Keratinocyte (primary cell): ENCODE data around the gene HARBI1. TPM values are rescaled to one million over a fixed set of nuclear protein-coding genes. Genes with fewer than 3 reads are reported as not detected.
A peak's percentile ranks its signal among the peaks of the same experiment; 100 is the strongest.

ENCODE experiments used
- DNase-seq: peaks from one replicate; pipeline ENCODE4 v3.0.0-alpha.2; 2011; ENCODE audit warnings: low read depth, missing footprints, low spot score
- FAIRE-seq: peaks from 2 replicates; lab custom pipeline; 2011; peaks lifted over from hg19 to GRCh38; lab: Jason Lieb, UNC
- H2AFZ ChIP-seq: 2 replicates; pipeline ENCODE4 v1.6.0; 2012; ENCODE audit warnings: low read length, control low read depth, inconsistent platforms; ENCODE audit not compliant: control insufficient read depth
- H3K27ac ChIP-seq: 2 replicates; pipeline ENCODE4 v1.5.1; 2011; ENCODE audit warnings: low read length; ENCODE audit not compliant: control insufficient read depth, insufficient read depth
- H3K27me3 ChIP-seq: 3 replicates; pipeline ENCODE4 v1.6.0; 2011; ENCODE audit warnings: low read length; ENCODE audit not compliant: control insufficient read depth, insufficient read depth; ENCODE audit errors: extremely low read depth
- H3K36me3 ChIP-seq, 2 experiments: 2 replicates in 1 of 2; 3 replicates in 1 of 2; pipeline ENCODE4 v1.5.1; 2011; ENCODE audit warnings: low read length in 2 of 2, mild to moderate bottlenecking in 1 of 2; ENCODE audit not compliant: control insufficient read depth in 2 of 2, insufficient read depth in 2 of 2; ENCODE audit errors: extremely low read depth in 1 of 2
- H3K4me1 ChIP-seq: 3 replicates; pipeline ENCODE4 v1.5.1; 2011; ENCODE audit warnings: low read length; ENCODE audit not compliant: control insufficient read depth, insufficient read depth; ENCODE audit errors: extremely low read depth
- H3K4me2 ChIP-seq: 3 replicates; pipeline ENCODE4 v1.6.0; 2011; ENCODE audit warnings: low read depth, low read length; ENCODE audit not compliant: control insufficient read depth, insufficient read depth; ENCODE audit errors: extremely low read depth
- H3K4me3 ChIP-seq, 3 experiments: fragments of 200-600 bp in 1 of 3; sonication (generic) in 1 of 3; 2 replicates in 2 of 3; 3 replicates in 1 of 3; pipeline ENCODE4 v1.5.1; 2011 to 2016; ENCODE audit warnings: low read length in 3 of 3, mild to moderate bottlenecking in 3 of 3, control low read depth in 2 of 3, inconsistent platforms in 1 of 3, low read depth in 1 of 3, mixed read lengths in 1 of 3, mixed run types in 1 of 3, moderate library complexity in 1 of 3; ENCODE audit not compliant: control insufficient read depth in 2 of 3, insufficient read depth in 2 of 3; ENCODE audit errors: extremely low read depth in 1 of 3
- H3K79me2 ChIP-seq: 2 replicates; pipeline ENCODE4 v1.6.0; 2012; ENCODE audit warnings: low read length; ENCODE audit not compliant: control insufficient read depth, insufficient read depth
- H3K9ac ChIP-seq: 3 replicates; pipeline ENCODE4 v1.6.0; 2011; ENCODE audit warnings: low read length; ENCODE audit not compliant: control insufficient read depth, insufficient read depth; ENCODE audit errors: extremely low read depth
- H3K9me1 ChIP-seq: 3 replicates; pipeline ENCODE4 v1.6.0; 2011; ENCODE audit warnings: low read length; ENCODE audit not compliant: control insufficient read depth, insufficient read depth; ENCODE audit errors: extremely low read depth
- H3K9me3 ChIP-seq: 2 replicates; pipeline ENCODE4 v1.5.1; 2012; ENCODE audit warnings: low read depth, low read length; ENCODE audit not compliant: control insufficient read depth
- H4K20me1 ChIP-seq: 3 replicates; pipeline ENCODE4 v1.6.0; 2011; ENCODE audit warnings: low read length; ENCODE audit not compliant: control insufficient read depth, insufficient read depth; ENCODE audit errors: extremely low read depth
- EZH2 ChIP-seq: IDR thresholded peaks from one replicate; pipeline ENCODE4 v1.6.1; 2012; ENCODE audit warnings: inconsistent platforms, mild to moderate bottlenecking, low read length, moderate library complexity
- dilution Hi-C: fragments of 300-500 bp; cut with MboI; formaldehyde crosslinking; loops from one replicate; pipeline ENCODE4 v1.7.0; 2020; ENCODE audit warnings: low sequenced_read_pairs; ENCODE audit not compliant: extremely low pct_ligation_motif_present
- polyA plus RNA-seq, 5 experiments: library from polyadenylated mRNA; depleted of rRNA in 3 of 5; stranded (reverse) in 3 of 5; stranded (forward) in 1 of 5; unstranded in 1 of 5; fragments of >200 nt; gene quantifications; 1 replicate in 1 of 5; 2 replicates in 3 of 5; 3 replicates in 1 of 5; pipeline versions ENCODE4 v1.2.1 to v1.2.3, GENCODE V29; 2011 to 2012; ENCODE audit warnings: missing spikeins in 2 of 5, low read depth in 1 of 5, low replicate concordance in 1 of 5
- TF ChIP-seq, protein P1 (sequence below), 3 experiments: IDR thresholded peaks in 1 of 3; conservative IDR thresholded peaks in 1 of 3; optimal IDR thresholded peaks in 1 of 3; 2 replicates in 2 of 3; 3 replicates in 1 of 3; pipeline versions ENCODE3 to v1.5.1; 2011; ENCODE audit warnings: low read length in 3 of 3, mild to moderate bottlenecking in 3 of 3, moderate library complexity in 2 of 3, control low read depth in 1 of 3, inconsistent platforms in 1 of 3; ENCODE audit not compliant: insufficient read depth in 2 of 3; ENCODE audit errors: extremely low read depth in 1 of 3

Gene HARBI1
- polyA plus RNA-seq, 1 donor (not counting 4 experiments of a cell fraction or from before 2014, with no cell fraction given) = 5.5 TPM

DNA sequence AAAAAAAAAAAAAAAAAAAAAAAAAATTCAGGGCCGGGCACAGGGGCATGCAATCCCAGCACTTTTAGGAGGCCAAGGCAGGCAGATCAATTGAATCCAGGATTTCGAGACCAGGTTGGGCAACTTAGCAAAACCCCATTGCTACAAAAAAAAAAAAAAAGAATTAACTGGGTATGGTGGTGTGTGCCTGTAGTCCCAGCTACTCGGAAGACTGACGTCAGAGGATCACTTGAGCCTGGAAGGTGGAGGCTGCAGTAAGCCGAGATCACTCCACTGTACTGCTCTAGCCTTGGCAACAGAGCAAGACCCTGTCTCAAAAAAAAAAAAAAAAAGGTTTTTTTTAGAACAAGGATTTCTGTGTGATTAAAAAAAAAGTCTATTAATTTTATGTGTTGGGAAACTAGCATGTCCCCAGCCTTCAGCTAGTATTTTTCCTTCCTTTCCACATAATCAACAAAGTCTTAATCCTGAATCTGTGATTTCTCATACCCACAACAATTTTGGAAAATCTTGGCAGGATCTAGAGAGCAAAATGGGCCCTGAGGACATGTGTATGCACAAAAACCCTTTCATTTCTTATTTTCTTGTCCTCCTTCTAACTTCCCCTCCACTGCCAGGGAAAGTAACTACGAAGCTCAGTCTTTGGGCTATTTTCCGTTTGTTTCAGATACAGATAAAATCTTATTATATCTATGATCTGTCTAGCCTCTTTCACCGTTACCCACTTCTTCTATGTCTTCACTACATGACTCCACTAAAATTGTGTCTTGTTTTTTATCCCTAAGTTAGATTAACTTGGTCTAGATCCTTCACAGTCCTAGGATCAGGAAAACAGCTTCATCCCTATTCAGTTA lies 17.5 kb downstream of the HARBI1 start:
- peaks cover 4% of the 10 kb centered on the region for H3K4me1 ChIP-seq
- H3K79me2 ChIP-seq = no peaks in the 10 kb centered on the region
- no peaks in the 10 kb centered on the region for H3K9me3 ChIP-seq
- no peaks in the 10 kb centered on the region for H3K27me3 ChIP-seq
- no peaks in the 10 kb centered on the region for H4K20me1 ChIP-seq
- H3K36me3 ChIP-seq = peaks cover 0 to 3% of the 10 kb centered on the region in 2 experiments
- no peak overlapping the region for H3K9ac ChIP-seq
- H3K9me1 ChIP-seq = no peaks in the 10 kb centered on the region
- no peak for FAIRE-seq
- dilution Hi-C loops = no loop called here
- H3K4me2 ChIP-seq = no peak overlapping the region
- H3K27ac ChIP-seq = no peak overlapping the region
- DNase-seq = no peak
- H3K4me3 ChIP-seq = no peak overlapping the region
- no peak for TF ChIP-seq EZH2
- TF ChIP-seq, protein P1, sequence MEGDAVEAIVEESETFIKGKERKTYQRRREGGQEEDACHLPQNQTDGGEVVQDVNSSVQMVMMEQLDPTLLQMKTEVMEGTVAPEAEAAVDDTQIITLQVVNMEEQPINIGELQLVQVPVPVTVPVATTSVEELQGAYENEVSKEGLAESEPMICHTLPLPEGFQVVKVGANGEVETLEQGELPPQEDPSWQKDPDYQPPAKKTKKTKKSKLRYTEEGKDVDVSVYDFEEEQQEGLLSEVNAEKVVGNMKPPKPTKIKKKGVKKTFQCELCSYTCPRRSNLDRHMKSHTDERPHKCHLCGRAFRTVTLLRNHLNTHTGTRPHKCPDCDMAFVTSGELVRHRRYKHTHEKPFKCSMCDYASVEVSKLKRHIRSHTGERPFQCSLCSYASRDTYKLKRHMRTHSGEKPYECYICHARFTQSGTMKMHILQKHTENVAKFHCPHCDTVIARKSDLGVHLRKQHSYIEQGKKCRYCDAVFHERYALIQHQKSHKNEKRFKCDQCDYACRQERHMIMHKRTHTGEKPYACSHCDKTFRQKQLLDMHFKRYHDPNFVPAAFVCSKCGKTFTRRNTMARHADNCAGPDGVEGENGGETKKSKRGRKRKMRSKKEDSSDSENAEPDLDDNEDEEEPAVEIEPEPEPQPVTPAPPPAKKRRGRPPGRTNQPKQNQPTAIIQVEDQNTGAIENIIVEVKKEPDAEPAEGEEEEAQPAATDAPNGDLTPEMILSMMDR (optimal IDR thresholded peaks at IDR 0.05 in 1 of 3, IDR thresholded peaks at IDR 0.05 in 1 of 3, conservative IDR thresholded peaks at IDR 0.05 in 1 of 3; ENCODE audit: extremely low read depth in 1 of 3, insufficient read depth in 2 of 3, low read length in 3 of 3) = no peak
- H2AFZ ChIP-seq = no peak overlapping the region

DNA sequence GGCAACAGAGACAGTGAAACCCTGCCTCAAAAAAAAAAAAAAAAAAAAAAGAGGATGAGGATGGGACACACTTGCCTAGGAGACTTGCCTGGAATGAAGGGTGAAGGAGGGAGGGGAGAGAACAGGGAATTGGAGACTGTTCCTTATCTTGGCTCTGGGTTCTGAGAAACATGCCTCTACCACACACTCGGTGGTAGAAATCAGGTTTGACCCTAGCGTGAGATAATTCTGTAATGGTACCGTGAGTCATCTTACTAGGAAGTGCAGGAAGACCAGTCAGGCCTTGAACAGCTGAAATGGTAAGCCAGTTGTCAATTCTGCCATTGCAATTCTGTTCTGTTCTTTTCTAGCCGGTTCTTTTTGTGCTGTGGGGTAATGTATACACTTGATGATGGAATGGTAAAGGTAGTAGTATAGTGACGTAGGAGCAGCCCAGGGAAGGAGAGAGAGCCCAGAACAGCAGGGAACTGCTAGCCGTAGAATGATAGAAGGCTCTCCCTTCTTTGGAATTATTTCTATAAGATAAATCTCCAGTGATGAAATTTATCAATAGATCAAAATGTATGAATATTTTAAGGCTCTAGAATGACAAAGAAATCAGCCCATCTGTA lies 19.3 kb downstream of the HARBI1 start:
- peaks cover 4% of the 10 kb centered on the region for H3K4me1 ChIP-seq
- H3K27me3 ChIP-seq = no peaks in the 10 kb centered on the region
- no peaks in the 10 kb centered on the region for H3K36me3 ChIP-seq
- no peaks in the 10 kb centered on the region for H4K20me1 ChIP-seq
- H3K79me2 ChIP-seq = peaks cover 11% of the 10 kb centered on the region
- no peaks in the 10 kb centered on the region for H3K9me1 ChIP-seq
- TF ChIP-seq, protein P1 (optimal IDR thresholded peaks at IDR 0.05 in 1 of 3, IDR thresholded peaks at IDR 0.05 in 1 of 3, conservative IDR thresholded peaks at IDR 0.05 in 1 of 3; ENCODE audit: extremely low read depth in 1 of 3, insufficient read depth in 2 of 3, low read length in 3 of 3) = no peak
- TF ChIP-seq EZH2 = no peak
- H2AFZ ChIP-seq = no peak overlapping the region
- no peak for DNase-seq
- H3K4me3 ChIP-seq = no peak overlapping the region
- H3K9ac ChIP-seq = no peak overlapping the region
- dilution Hi-C loops = no loop called here
- H3K9me3 ChIP-seq = no peaks in the 10 kb centered on the region
- FAIRE-seq = peak; percentile 17
- no peak overlapping the region for H3K27ac ChIP-seq
- no peak overlapping the region for H3K4me2 ChIP-seq
